HG03565 (cell line): ENCODE data around the gene MORN3.
"Not testable (repeated sequence)": the region's sequence is repeated elsewhere in the genome, so short reads cannot be mapped to it uniquely, and the experiment has no call there.

ENCODE experiments used
- ATAC-seq: cut with Tn5 transposase; IDR thresholded peaks from one replicate; pipeline ENCODE4 v1.9.1; 2021; ENCODE audit warnings: mild to moderate bottlenecking, moderate library complexity; ENCODE audit not compliant: unreplicated experiment

Gene MORN3

GRCh38 chr12:121648458-121649028, 20.9 kb downstream of the MORN3 start:
- no peak for ATAC-seq

- no peak for ATAC-seq
These were observed 28.2 kb downstream of the MORN3 start for GRCh38 chr12:121641343-121641630.

- ATAC-seq, result no peak
These were observed 30.9 kb downstream of the MORN3 start for GRCh38 chr12:121638298-121639202.

GRCh38 chr12:121637231-121637914, 32.1 kb downstream of the MORN3 start:
- ATAC-seq, result no peak

- no peak for ATAC-seq
These were observed 34.6 kb downstream of the MORN3 start for GRCh38 chr12:121634836-121635235.

GRCh38 chr12:121633833-121634196, 35.6 kb downstream of the MORN3 start:
- ATAC-seq, result not testable (repeated sequence)

GRCh38 chr12:121632069-121632970, 37.1 kb downstream of the MORN3 start:
- ATAC-seq, result no peak

GRCh38 chr12:121630791-121631355, 38.6 kb downstream of the MORN3 start:
- no peak for ATAC-seq

GRCh38 chr12:121628536-121628935, 40.9 kb downstream of the MORN3 start:
- ATAC-seq, result no peak

GRCh38 chr12:121628037-121628436, 41.4 kb downstream of the MORN3 start:
- ATAC-seq, result no peak

GRCh38 chr12:121626853-121627640, 42.4 kb downstream of the MORN3 start:
- peak; percentile 24 for ATAC-seq

- ATAC-seq, result peak; percentile 59
These were observed 43.2 kb downstream of the MORN3 start, which contains the start of gene ORAI1 for GRCh38 chr12:121626087-121626852. Gene ORAI1 (plus strand): TSS chr12:121626530.

GRCh38 chr12:121620333-121620891, 49.0 kb downstream of the MORN3 start:
- no peak for ATAC-seq

- ATAC-seq, result no peak
These were observed 50.7 kb downstream of the MORN3 start for GRCh38 chr12:121618659-121619233.

- no peak for ATAC-seq
These were observed 54.5 kb downstream of the MORN3 start for GRCh38 chr12:121614872-121615467.

- ATAC-seq, result no peak
These were observed 56.0 kb downstream of the MORN3 start for GRCh38 chr12:121613462-121613861.

GRCh38 chr12:121611306-121611705, 58.1 kb downstream of the MORN3 start:
- ATAC-seq, result no peak
